Gastroesophageal sphincter (tissue), 2 donors: Measurements from ENCODE around the gene UBE2O.

Source experiments
- POLR2A ChIP-seq, 2 donors: fragments of 450-650 bp; IDR thresholded peaks; one replicate each; pipeline ENCODE4 v1.6.1; 2017; ENCODE audit warnings: antibody characterized with exemption in 2 of 2, mild to moderate bottlenecking in 2 of 2, moderate library complexity in 1 of 2
- POLR2AphosphoS5 ChIP-seq: sonication (generic); formaldehyde crosslinking; IDR thresholded peaks from one replicate; pipeline ENCODE4 v1.6.1; 2017; ENCODE audit warnings: antibody characterized with exemption

GRCh38 chr17:76367642-76368041 is 85.3 kb downstream of the UBE2O start:
- TF ChIP-seq POLR2A (IDR thresholded peaks at IDR 0.05) (no peak), POLR2AphosphoS5 (no peak)
